ENCODE data around the gene NFIX. TPM values are rescaled to one million over a fixed set of nuclear protein-coding genes. Genes with fewer than 3 reads are reported as not detected.
A peak's percentile ranks its signal among the peaks of the same experiment; 100 is the strongest.

The NFIX gene
- total and polyA plus RNA-seq, 7 donors: 10.6 to 104 (median 44.1) TPM

DNA sequence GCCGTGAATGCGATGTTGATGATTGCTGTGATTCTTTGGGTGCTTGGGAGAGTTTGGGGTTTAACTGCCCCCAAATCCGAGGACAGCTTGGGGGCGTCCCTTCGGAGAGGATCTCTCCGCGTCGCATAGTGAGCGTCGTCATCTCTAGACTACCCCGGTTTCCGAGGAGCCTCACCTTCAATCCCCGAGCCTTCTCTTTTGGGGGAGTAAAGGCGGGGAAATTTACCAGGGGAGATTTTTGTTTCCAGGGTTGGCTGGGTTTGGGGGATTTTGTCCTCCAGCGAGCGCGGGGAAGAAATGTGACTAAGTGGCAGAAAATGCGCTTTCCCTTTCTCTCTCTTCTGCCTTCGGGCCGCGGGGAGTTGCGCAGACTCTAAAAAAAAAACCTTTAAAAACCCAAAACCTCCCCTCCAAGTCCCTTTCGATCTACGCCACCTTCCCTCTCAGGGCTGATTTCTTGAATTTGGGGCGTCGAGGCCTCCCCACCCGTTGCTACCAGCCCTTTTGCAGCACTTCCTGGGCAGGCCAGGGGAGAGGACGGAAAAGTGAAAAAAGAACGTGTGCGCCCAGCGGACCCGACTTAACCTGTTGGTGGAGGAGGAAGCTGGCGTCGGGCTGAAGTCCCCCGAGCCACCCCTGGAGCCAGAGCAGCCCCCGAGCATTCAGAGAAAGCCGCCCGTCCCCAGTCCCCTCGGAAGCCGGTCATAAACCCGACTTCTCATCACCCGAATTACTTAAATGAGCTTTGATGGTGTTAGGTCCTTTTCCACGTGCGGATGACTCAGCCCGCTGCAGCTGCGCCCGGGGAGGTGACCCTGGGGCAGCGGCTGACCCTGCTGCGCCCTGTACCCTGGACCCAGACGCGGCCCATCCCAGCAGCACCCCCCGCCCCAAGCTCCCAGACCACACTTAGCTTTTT, 17.7 kb downstream of the NFIX start:
- H3K27me3 ChIP-seq: no peaks in the 10 kb centered on the region
- intact Hi-C loops (cut with DNase I): no loop called here
- H3K4me1 ChIP-seq: peaks cover 0 to 100% (median 99%) of the 10 kb centered on the region in 4 donors
- peak overlapping the region; percentile 91 to 98 (median 95) for H3K27ac ChIP-seq
- peak; percentile 90 for DNase-seq
- peak overlapping the region; percentile 4 to 39 (median 31) for H3K4me3 ChIP-seq
- TF ChIP-seq POLR2A (IDR thresholded peaks at IDR 0.05) (no peak), POLR2AphosphoS5 (IDR thresholded peaks at IDR 0.05) (peak in 3 of 4 donors; percentile 47 to 66 (median 50)), EP300 (IDR thresholded peaks at IDR 0.05) (no peak)
- TF ChIP-seq, protein P1, sequence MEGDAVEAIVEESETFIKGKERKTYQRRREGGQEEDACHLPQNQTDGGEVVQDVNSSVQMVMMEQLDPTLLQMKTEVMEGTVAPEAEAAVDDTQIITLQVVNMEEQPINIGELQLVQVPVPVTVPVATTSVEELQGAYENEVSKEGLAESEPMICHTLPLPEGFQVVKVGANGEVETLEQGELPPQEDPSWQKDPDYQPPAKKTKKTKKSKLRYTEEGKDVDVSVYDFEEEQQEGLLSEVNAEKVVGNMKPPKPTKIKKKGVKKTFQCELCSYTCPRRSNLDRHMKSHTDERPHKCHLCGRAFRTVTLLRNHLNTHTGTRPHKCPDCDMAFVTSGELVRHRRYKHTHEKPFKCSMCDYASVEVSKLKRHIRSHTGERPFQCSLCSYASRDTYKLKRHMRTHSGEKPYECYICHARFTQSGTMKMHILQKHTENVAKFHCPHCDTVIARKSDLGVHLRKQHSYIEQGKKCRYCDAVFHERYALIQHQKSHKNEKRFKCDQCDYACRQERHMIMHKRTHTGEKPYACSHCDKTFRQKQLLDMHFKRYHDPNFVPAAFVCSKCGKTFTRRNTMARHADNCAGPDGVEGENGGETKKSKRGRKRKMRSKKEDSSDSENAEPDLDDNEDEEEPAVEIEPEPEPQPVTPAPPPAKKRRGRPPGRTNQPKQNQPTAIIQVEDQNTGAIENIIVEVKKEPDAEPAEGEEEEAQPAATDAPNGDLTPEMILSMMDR (IDR thresholded peaks at IDR 0.05): no peak
- 8 to 38% methylated on average over 52 of the region's 52 CpGs for WGBS, 2 donors
- H3K36me3 ChIP-seq: no peaks in the 10 kb centered on the region
- no peaks in the 10 kb centered on the region for H3K9me3 ChIP-seq

DNA sequence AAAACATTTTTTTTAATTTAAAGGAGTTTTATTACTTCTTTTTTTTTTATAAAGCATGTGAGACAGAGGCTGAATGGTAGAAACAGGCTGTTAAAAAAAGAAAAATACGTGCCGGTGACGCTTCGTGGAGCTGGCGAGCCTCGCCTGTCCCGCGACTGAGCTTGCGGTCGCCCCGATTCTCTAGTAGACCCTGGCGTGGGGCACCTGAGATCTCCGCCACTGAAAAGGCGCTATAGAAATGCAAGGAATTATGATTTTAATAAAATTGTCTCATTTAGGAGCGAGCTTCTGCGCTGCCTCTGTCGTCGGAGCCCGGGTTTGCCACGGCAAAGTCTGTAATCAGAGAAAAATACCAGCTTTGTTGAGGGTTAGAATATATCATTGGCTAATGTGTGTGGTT, 18.4 kb downstream of the NFIX start:
- Histone ChIP-seq H3K27ac (peak overlapping the region; percentile 91 to 98 (median 95)), H3K27me3 (no peaks in the 10 kb centered on the region), H3K4me3 (peak overlapping the region; percentile 4 to 39 (median 31)), H3K36me3 (no peaks in the 10 kb centered on the region), H3K4me1 (peaks cover 0 to 100% (median 99%) of the 10 kb centered on the region in 4 donors), H3K9me3 (no peaks in the 10 kb centered on the region)
- DNase-seq: no peak
- 29 to 47% methylated on average over 20 of the region's 20 CpGs for WGBS, 2 donors
- intact Hi-C loops (cut with DNase I): no loop called here
- TF ChIP-seq, protein P1 (IDR thresholded peaks at IDR 0.05): no peak
- TF ChIP-seq POLR2A (IDR thresholded peaks at IDR 0.05): no peak
- no peak for TF ChIP-seq POLR2AphosphoS5 (IDR thresholded peaks at IDR 0.05)
- TF ChIP-seq EP300 (IDR thresholded peaks at IDR 0.05): no peak

DNA sequence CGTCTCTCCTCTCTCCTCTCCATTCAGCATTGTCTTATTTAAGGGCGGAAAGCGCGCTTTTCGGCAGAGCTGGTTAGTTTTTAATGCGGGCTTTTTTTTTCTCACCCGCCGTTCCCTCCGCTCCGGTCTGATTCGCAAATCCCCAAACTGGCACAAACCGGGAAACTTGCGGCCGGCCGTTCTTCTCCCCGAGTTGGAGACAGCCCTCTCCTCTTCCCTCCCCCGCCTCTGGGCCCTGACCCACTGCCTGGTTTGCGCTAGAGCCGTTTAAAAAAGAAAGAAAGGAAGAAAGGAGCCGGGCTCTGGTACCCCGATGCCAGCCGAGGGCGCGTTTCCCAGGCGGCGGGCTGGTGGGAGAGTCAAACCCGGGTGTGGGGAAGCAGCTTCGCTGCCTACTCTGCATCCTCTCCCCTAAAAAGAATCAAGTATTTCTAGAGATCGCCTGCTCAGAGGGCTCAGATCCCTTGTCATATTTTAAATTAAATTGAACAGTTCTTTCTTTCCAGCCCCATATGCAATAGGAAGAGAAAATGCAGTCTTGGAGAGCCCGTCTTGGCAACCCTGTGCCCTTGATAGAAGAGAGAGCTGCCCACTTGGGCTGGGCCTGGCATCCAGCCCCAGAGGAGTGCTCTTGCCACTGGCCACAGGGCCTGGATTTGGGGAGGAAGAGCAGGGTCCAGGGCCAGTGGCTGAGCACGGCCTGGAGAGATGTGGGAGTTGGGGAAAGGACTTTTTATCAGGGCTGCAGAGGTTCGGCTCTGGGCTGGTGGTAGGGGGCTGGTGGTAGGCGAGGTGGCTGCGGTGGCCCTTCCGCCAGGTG, 19.0 kb downstream of the NFIX start:
- TF ChIP-seq, protein P1 (IDR thresholded peaks at IDR 0.05): no peak
- TF ChIP-seq POLR2AphosphoS5 (IDR thresholded peaks at IDR 0.05): no peak
- no peak for TF ChIP-seq POLR2A (IDR thresholded peaks at IDR 0.05)
- TF ChIP-seq EP300 (IDR thresholded peaks at IDR 0.05): no peak
- Histone ChIP-seq H3K4me1 (peaks cover 0 to 100% (median 99%) of the 10 kb centered on the region in 4 donors), H3K27me3 (no peaks in the 10 kb centered on the region), H3K4me3 (peak overlapping the region in 3 of 4 donors; percentile 27 to 39 (median 35)), H3K9me3 (no peaks in the 10 kb centered on the region), H3K27ac (peak overlapping the region; percentile 91 to 98 (median 95)), H3K36me3 (no peaks in the 10 kb centered on the region)
- DNase-seq: no peak
- intact Hi-C loops (cut with DNase I): no loop called here
- 35 to 56% methylated on average over 35 of the region's 35 CpGs for whole genome bisulfite sequencing, 2 donors

DNA sequence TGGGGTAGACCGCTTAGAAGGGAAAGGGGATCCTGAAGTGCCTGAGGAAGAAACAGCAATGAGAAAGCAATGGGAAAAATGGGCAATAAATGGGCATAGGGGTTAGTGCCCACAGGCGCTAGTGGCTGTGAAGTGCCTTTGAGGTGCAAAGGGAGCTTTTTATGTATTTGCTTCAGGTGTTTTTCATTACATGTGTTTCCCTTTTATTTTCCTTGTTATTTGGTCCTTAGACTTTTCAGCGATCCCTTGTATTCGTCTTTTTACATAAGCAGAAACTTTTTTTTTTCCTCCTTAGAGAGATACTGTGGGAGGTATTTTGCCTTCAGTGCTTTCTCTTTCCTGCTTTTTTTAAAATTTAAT, 19.6 kb downstream of the NFIX start:
- peak overlapping the region in 2 of 4 donors; percentile 27 to 39 for H3K4me3 ChIP-seq
- peaks cover 0 to 100% (median 99%) of the 10 kb centered on the region in 4 donors for H3K4me1 ChIP-seq
- TF ChIP-seq POLR2A (IDR thresholded peaks at IDR 0.05): no peak
- no peak for TF ChIP-seq EP300 (IDR thresholded peaks at IDR 0.05)
- no peak for TF ChIP-seq POLR2AphosphoS5 (IDR thresholded peaks at IDR 0.05)
- TF ChIP-seq, protein P1 (IDR thresholded peaks at IDR 0.05): no peak
- no peaks in the 10 kb centered on the region for H3K27me3 ChIP-seq
- DNase-seq: no peak
- H3K27ac ChIP-seq: peak overlapping the region; percentile 91 to 98 (median 95)
- H3K36me3 ChIP-seq: no peaks in the 10 kb centered on the region
- H3K9me3 ChIP-seq: no peaks in the 10 kb centered on the region
- intact Hi-C loops (cut with DNase I): no loop called here
- WGBS, 2 donors: 90 to 91% methylated on average over 4 of the region's 4 CpGs

Data from sigmoid colon (tissue), 7 donors.